SU-DHL-6 (cell line): ENCODE results near the gene ZRANB2.

Source experiments
- CTCF ChIP-seq: fragments of 200-600 bp; sonication (generic); IDR thresholded peaks from one replicate; pipeline ENCODE4 v1.5.1; 2017; ENCODE audit warnings: antibody characterized with exemption, mild to moderate bottlenecking, low read length, moderate library complexity; ENCODE audit not compliant: insufficient read depth, poor library complexity, severe bottlenecking
- EZH2phosphoT487 ChIP-seq: fragments of 200-600 bp; sonication (generic), shearing (Covaris generic); conservative IDR thresholded peaks from 2 replicates; pipeline ENCODE4 v1.6.1; 2018; ENCODE audit warnings: mild to moderate bottlenecking, antibody characterized with exemption, low read length, moderate library complexity, mixed read lengths

GRCh38 chr1:71088645-71089287 is 7.9 kb upstream of the ZRANB2 start:
- TF ChIP-seq CTCF (no peak), EZH2phosphoT487 (no peak)
